Natural killer cell (primary cell): ENCODE measurements around the gene ACSM5. TPM values are rescaled to one million over a fixed set of nuclear protein-coding genes. Genes with fewer than 3 reads are reported as not detected.

ENCODE experiments used
- ATAC-seq, 3 donors: fragments of 150-1000 bp in 2 of 3; fragments of 200-7000 bp in 1 of 3; cut with Tn5 transposase; 1 replicate in 1 of 3; 2 replicates in 2 of 3; pipeline ENCODE4 v1.10.0; 2021; ENCODE audit warnings: mild to moderate bottlenecking in 2 of 3, moderate library complexity in 2 of 3
- DNase-seq, 2 donors: peaks; one replicate each; pipeline versions ENCODE4 v3.0.0 to v3.0.0-alpha.2; 2013 to 2021; ENCODE audit warnings: mixed read lengths in 1 of 2
- H3K27ac ChIP-seq: one replicate; pipeline ENCODE4 v1.5.1; 2013; ENCODE audit warnings: mild to moderate bottlenecking, low read length
- H3K27me3 ChIP-seq: one replicate; pipeline ENCODE4 v1.6.1; 2013; ENCODE audit warnings: low read length; ENCODE audit not compliant: control insufficient read depth, insufficient read depth
- H3K36me3 ChIP-seq: one replicate; pipeline ENCODE4 v1.6.1; 2013; ENCODE audit warnings: low read length; ENCODE audit not compliant: control insufficient read depth, insufficient read depth
- H3K4me1 ChIP-seq: one replicate; pipeline ENCODE4 v1.6.1; 2013; ENCODE audit warnings: low read length; ENCODE audit not compliant: control insufficient read depth, insufficient read depth
- H3K4me3 ChIP-seq: one replicate; pipeline ENCODE4 v1.5.1; 2013; ENCODE audit warnings: low read length
- H3K9me3 ChIP-seq: one replicate; pipeline ENCODE4 v1.6.1; 2013; ENCODE audit warnings: low read length; ENCODE audit not compliant: control insufficient read depth, insufficient read depth
- H3K27ac Mint-ChIP-seq, 2 donors: one replicate each; pipeline ENCODE4 v1.8.0; 2022; ENCODE audit warnings: mild to moderate bottlenecking in 2 of 2, mixed read lengths in 2 of 2, moderate library complexity in 1 of 2
- H3K27me3 Mint-ChIP-seq, 2 donors: one replicate each; pipeline ENCODE4 v1.8.0; 2022; ENCODE audit warnings: low read depth in 2 of 2, mixed read lengths in 2 of 2
- H3K36me3 Mint-ChIP-seq: one replicate; pipeline ENCODE4 v1.8.0; 2022; ENCODE audit warnings: mixed read lengths
- H3K4me1 Mint-ChIP-seq, 2 donors: one replicate each; pipeline ENCODE4 v1.8.0; 2022; ENCODE audit warnings: mixed read lengths in 2 of 2
- H3K4me3 Mint-ChIP-seq: one replicate; pipeline ENCODE4 v1.8.0; 2022; ENCODE audit warnings: mild to moderate bottlenecking, moderate library complexity, mixed read lengths
- H3K9me3 Mint-ChIP-seq, 2 donors: one replicate each; pipeline ENCODE4 v1.8.0; 2022; ENCODE audit warnings: mixed read lengths in 2 of 2
- WGBS: methylation state at CpG from one replicate; pipeline ENCODE4 v1.1.7; 2013; ENCODE audit warnings: missing lambda C conversion rate; ENCODE audit not compliant: insufficient coverage; 5-methylcytosine and 5-hydroxymethylcytosine counted together
- intact Hi-C: fragments of 100-400 bp; cut with micrococcal nuclease; formaldehyde crosslinking; loops from one replicate; pipeline ENCODE4 v1.14.2; 2022
- total RNA-seq, 4 donors: library from RNA; stranded (reverse); fragments of 120-200 nt in 1 of 4; gene quantifications; one replicate each; pipeline versions ENCODE4 v1.2.3 to v1.2.4, GENCODE V29; 2013 to 2022
- TF ChIP-seq, protein P1 (sequence below): fragments of 200-600 bp; IDR thresholded peaks from one replicate; pipeline ENCODE4 v1.8.0; 2022; ENCODE audit warnings: antibody characterized with exemption

The ACSM5 gene
- not detected for total RNA-seq
- total RNA-seq (2013), result not detected

- no peak within 1 kb of the TSS for H3K4me3 Mint-ChIP-seq
- intact Hi-C loops, result no loop called here
- no peaks in the 10 kb centered on the region for H3K9me3 Mint-ChIP-seq
- H3K9me3 ChIP-seq, result no peaks in the 10 kb centered on the region
- H3K36me3 Mint-ChIP-seq, result no peaks in the 10 kb centered on the region
- DNase-seq (no peak), ATAC-seq (no peak)
- peaks cover 2 to 4% of the 10 kb centered on the region in 2 donors for H3K27me3 Mint-ChIP-seq
- no peak within 1 kb of the TSS for H3K4me3 ChIP-seq
- H3K27me3 ChIP-seq, result no peaks in the 10 kb centered on the region
- TF ChIP-seq, protein P1, sequence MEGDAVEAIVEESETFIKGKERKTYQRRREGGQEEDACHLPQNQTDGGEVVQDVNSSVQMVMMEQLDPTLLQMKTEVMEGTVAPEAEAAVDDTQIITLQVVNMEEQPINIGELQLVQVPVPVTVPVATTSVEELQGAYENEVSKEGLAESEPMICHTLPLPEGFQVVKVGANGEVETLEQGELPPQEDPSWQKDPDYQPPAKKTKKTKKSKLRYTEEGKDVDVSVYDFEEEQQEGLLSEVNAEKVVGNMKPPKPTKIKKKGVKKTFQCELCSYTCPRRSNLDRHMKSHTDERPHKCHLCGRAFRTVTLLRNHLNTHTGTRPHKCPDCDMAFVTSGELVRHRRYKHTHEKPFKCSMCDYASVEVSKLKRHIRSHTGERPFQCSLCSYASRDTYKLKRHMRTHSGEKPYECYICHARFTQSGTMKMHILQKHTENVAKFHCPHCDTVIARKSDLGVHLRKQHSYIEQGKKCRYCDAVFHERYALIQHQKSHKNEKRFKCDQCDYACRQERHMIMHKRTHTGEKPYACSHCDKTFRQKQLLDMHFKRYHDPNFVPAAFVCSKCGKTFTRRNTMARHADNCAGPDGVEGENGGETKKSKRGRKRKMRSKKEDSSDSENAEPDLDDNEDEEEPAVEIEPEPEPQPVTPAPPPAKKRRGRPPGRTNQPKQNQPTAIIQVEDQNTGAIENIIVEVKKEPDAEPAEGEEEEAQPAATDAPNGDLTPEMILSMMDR, result no peak
- no peaks in the 10 kb centered on the region for H3K4me1 Mint-ChIP-seq
- H3K36me3 ChIP-seq, result no peaks in the 10 kb centered on the region
- H3K4me1 ChIP-seq, result peaks cover 3% of the 10 kb centered on the region
- no peak within 1 kb of the TSS for H3K27ac ChIP-seq
- 76% methylated on average over 5 of the region's 6 CpGs for WGBS
- H3K27ac Mint-ChIP-seq, result no peak within 1 kb of the TSS
These were observed at the start of gene ACSM5 for GRCh38 chr16:20409398-20410120. TSS of gene ACSM5 (plus strand) at chr16:20409534. CDS start at chr16:20411485, 1,951 bp downstream.

DNA sequence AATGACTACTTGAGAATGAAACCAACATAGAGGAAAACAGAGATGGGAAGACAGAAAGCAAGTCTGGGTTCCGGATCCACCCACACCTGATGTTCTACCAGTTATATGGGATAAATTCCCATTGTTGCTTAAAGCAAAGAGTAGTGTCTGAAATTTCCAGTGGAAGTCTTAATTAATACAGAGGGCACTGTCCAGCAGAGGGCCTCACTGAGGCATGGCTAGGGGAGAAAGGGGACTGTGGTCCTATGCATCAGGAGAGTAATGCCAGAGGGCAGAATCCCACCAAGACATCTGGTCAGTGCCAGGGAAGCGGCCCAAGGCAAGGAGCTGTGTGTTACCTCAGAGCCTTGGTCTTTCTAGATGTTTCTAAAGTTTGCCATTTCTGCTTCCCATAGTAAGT, 49.3 kb upstream of the ACSM5 start:
- intact Hi-C loops, result no loop called here
- TF ChIP-seq, protein P1, result no peak
- Histone ChIP-seq H3K4me1 (no peaks in the 10 kb centered on the region), H3K9me3 (no peaks in the 10 kb centered on the region), H3K4me3 (no peak overlapping the region), H3K36me3 (no peaks in the 10 kb centered on the region), H3K27ac (no peak overlapping the region), H3K27me3 (no peaks in the 10 kb centered on the region)
- no peak for DNase-seq
- H3K36me3 Mint-ChIP-seq, result no peaks in the 10 kb centered on the region
- no peaks in the 10 kb centered on the region for H3K4me1 Mint-ChIP-seq
- no peak for ATAC-seq
- peaks cover 6 to 23% of the 10 kb centered on the region in 2 donors for H3K27me3 Mint-ChIP-seq
- no peak overlapping the region for H3K4me3 Mint-ChIP-seq
- H3K27ac Mint-ChIP-seq, result no peak overlapping the region
- no peaks in the 10 kb centered on the region for H3K9me3 Mint-ChIP-seq
- 39% methylated on average over 2 of the region's 2 CpGs for WGBS

DNA sequence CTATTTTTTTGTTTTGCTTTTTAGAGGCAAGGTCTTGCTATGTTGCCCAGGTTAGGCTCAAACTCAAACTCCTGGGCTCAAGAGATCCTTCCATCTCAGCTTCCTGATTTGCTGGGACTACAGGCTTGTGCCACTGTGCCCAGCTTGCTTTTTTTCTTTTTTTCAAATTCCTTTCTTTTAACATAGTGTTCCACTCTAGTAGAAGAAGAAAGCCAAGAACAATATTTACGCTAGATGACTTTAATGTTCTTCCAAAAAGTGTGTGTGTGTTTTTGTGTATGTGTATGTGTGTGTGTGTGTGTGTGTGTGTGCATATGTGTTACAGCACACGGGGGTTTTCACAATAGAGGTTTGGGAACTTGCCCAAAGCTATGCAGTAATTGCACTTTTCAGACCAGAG, 46.1 kb upstream of the ACSM5 start:
- intact Hi-C loops, result no loop called here
- whole genome bisulfite sequencing, result 83% methylated on average over 2 of the region's 2 CpGs
- H3K27ac Mint-ChIP-seq, result no peak overlapping the region
- H3K36me3 ChIP-seq, result no peaks in the 10 kb centered on the region
- H3K4me1 Mint-ChIP-seq, result no peaks in the 10 kb centered on the region
- H3K9me3 ChIP-seq, result no peaks in the 10 kb centered on the region
- TF ChIP-seq, protein P1, result no peak
- no peak overlapping the region for H3K4me3 Mint-ChIP-seq
- ATAC-seq (no peak), DNase-seq (no peak)
- no peak overlapping the region for H3K27ac ChIP-seq
- no peaks in the 10 kb centered on the region for H3K36me3 Mint-ChIP-seq
- H3K27me3 ChIP-seq, result no peaks in the 10 kb centered on the region
- no peaks in the 10 kb centered on the region for H3K4me1 ChIP-seq
- no peaks in the 10 kb centered on the region for H3K9me3 Mint-ChIP-seq
- H3K4me3 ChIP-seq, result no peak overlapping the region
- H3K27me3 Mint-ChIP-seq, result peaks cover 6 to 13% of the 10 kb centered on the region in 2 donors

DNA sequence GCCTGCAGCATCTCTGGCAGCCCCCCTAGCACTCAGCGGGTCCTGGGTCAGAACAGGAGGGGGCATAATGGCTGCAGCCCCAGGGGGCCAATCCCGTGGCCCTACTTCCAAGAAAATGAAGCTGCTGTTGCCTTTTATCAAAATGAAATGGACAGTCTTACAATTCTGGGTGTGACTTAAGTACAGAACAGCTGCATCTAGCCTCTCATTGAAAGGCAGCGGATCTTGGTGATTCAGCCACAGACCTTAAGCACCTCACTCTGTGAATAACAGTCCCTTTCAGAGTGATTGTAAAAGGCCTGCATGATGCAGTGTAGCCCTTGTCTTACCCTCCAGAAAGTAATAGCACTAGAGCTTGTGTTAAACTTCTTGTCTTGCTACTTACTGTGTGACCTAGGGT, 45.3 kb upstream of the ACSM5 start:
- Mint-ChIP-seq H3K27me3 (peaks cover 6 to 14% of the 10 kb centered on the region in 2 donors), H3K36me3 (no peaks in the 10 kb centered on the region), H3K27ac (no peak overlapping the region), H3K4me3 (no peak overlapping the region), H3K9me3 (no peaks in the 10 kb centered on the region), H3K4me1 (no peaks in the 10 kb centered on the region)
- DNase-seq (no peak), ATAC-seq (no peak)
- Histone ChIP-seq H3K27me3 (no peaks in the 10 kb centered on the region), H3K36me3 (no peaks in the 10 kb centered on the region), H3K9me3 (no peaks in the 10 kb centered on the region), H3K4me1 (no peaks in the 10 kb centered on the region), H3K4me3 (no peak overlapping the region), H3K27ac (no peak overlapping the region)
- intact Hi-C loops, result no loop called here
- 79% methylated on average over 3 of the region's 3 CpGs for WGBS
- TF ChIP-seq, protein P1, result no peak
